ENCODE measurements around the gene HOXD10. TPM values are rescaled to one million over a fixed set of nuclear protein-coding genes. Genes with fewer than 3 reads are reported as not detected.

The HOXD10 gene
- total and polyA plus RNA-seq, 2 of the 13 experiments (the other 11 are each of a cell fraction or from before 2014, with no cell fraction given) = not detected

GRCh38 chr2:176146645-176147044 is 30.1 kb downstream of the HOXD10 start (continued):
- no peak for TF ChIP-seq EEA1 (CRISPR knock-in tag; IDR thresholded peaks at IDR 0.05; ENCODE audit: borderline replicate concordance)
- no peak for TF ChIP-seq ARNTL (CRISPR knock-in tag; IDR thresholded peaks at IDR 0.05)
- TF ChIP-seq, protein P1, sequence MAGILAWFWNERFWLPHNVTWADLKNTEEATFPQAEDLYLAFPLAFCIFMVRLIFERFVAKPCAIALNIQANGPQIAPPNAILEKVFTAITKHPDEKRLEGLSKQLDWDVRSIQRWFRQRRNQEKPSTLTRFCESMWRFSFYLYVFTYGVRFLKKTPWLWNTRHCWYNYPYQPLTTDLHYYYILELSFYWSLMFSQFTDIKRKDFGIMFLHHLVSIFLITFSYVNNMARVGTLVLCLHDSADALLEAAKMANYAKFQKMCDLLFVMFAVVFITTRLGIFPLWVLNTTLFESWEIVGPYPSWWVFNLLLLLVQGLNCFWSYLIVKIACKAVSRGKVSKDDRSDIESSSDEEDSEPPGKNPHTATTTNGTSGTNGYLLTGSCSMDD (CRISPR knock-in tag; IDR thresholded peaks at IDR 0.05) = no peak

- ChIA-PET CTCF (ENCODE audit: low intra/inter-chr PET ratio, low total read pairs) (no interaction called here), POLR2A (no interaction called here)
- Histone ChIP-seq H3K27ac (ENCODE audit: extremely low read length, insufficient read depth, low read length) (no peak overlapping the region), H4K20me1 (ENCODE audit: insufficient read depth, low read length) (no peaks in the 10 kb centered on the region), H3K36me3 (replicated peaks in 1 of 2; ENCODE audit: control insufficient read depth in 1 of 2, insufficient read depth in 2 of 2, low read length in 2 of 2) (no peaks in the 10 kb centered on the region), H3K79me2 (ENCODE audit: insufficient read depth, low read length) (no peaks in the 10 kb centered on the region), H3K4me3 (replicated peaks in 1 of 3; ENCODE audit: insufficient read depth in 1 of 3, low read depth in 2 of 3, low read length in 3 of 3) (no peak overlapping the region), H3K4me2 (ENCODE audit: low read depth, low read length) (no peak overlapping the region), H3K9ac (ENCODE audit: insufficient read depth, low read depth, low read length) (no peak overlapping the region), H3K9me3 (ENCODE audit: low read length) (no peaks in the 10 kb centered on the region), H3K27me3 (ENCODE audit: control insufficient read depth in 1 of 2, insufficient read depth in 2 of 2, low read length in 2 of 2) (peaks cover 19 to 93% of the 10 kb centered on the region in 2 experiments), H2AFZ (ENCODE audit: low read length) (no peak overlapping the region), H3K4me1 (ENCODE audit: insufficient read depth, low read length) (peaks cover 21% of the 10 kb centered on the region)
- no peak for ATAC-seq
- no peak for TF ChIP-seq ATF7-NPFF (CRISPR knock-in tag; IDR thresholded peaks at IDR 0.05; ENCODE audit: low read depth)
- TF ChIP-seq EP300 (IDR thresholded peaks at IDR 0.05; ENCODE audit: low read depth in 2 of 2, low read length in 2 of 2) = no peak
- no peak for TF ChIP-seq EP300 (CRISPR knock-in tag; IDR thresholded peaks at IDR 0.05; ENCODE audit: borderline replicate concordance)
- no peak for TF ChIP-seq REL (CRISPR knock-in tag; conservative IDR thresholded peaks at IDR 0.05)
- TF ChIP-seq, protein P2, sequence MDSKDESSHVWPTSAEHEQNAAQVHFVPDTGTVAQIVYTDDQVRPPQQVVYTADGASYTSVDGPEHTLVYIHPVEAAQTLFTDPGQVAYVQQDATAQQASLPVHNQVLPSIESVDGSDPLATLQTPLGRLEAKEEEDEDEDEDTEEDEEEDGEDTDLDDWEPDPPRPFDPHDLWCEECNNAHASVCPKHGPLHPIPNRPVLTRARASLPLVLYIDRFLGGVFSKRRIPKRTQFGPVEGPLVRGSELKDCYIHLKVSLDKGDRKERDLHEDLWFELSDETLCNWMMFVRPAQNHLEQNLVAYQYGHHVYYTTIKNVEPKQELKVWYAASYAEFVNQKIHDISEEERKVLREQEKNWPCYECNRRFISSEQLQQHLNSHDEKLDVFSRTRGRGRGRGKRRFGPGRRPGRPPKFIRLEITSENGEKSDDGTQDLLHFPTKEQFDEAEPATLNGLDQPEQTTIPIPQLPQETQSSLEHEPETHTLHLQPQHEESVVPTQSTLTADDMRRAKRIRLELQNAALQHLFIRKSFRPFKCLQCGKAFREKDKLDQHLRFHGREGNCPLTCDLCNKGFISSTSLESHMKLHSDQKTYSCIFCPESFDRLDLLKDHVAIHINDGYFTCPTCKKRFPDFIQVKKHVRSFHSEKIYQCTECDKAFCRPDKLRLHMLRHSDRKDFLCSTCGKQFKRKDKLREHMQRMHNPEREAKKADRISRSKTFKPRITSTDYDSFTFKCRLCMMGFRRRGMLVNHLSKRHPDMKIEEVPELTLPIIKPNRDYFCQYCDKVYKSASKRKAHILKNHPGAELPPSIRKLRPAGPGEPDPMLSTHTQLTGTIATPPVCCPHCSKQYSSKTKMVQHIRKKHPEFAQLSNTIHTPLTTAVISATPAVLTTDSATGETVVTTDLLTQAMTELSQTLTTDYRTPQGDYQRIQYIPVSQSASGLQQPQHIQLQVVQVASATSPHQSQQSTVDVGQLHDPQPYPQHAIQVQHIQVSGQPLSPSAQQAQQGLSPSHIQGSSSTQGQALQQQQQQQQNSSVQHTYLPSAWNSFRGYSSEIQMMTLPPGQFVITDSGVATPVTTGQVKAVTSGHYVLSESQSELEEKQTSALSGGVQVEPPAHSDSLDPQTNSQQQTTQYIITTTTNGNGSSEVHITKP (CRISPR knock-in tag; IDR thresholded peaks at IDR 0.05; ENCODE audit: low read depth) = no peak
- TF ChIP-seq ZBTB38 (CRISPR knock-in tag; IDR thresholded peaks at IDR 0.05) = no peak
- no peak for TF ChIP-seq ARNT2 (CRISPR knock-in tag; IDR thresholded peaks at IDR 0.05; ENCODE audit: low read depth)
- TF ChIP-seq FOXJ3 (CRISPR knock-in tag; IDR thresholded peaks at IDR 0.05; ENCODE audit: borderline replicate concordance) = no peak
- no peak for TF ChIP-seq MIER2 (CRISPR knock-in tag; IDR thresholded peaks at IDR 0.05)
- no peak for TF ChIP-seq RARA (CRISPR knock-in tag; IDR thresholded peaks at IDR 0.05)
- TF ChIP-seq ZNF790 (CRISPR knock-in tag; IDR thresholded peaks at IDR 0.05; ENCODE audit: borderline replicate concordance) = no peak
- BruUV-seq (replicated peaks) = no TSS peak
- WGBS (ENCODE audit: low lambda C conversion rate) = 63% methylated on average over 32 of the region's 32 CpGs
- in situ Hi-C loops (cut with HindIII; ENCODE audit: extremely low pct_ligation_motif_present, low pct_unique_long_range_greater_than_20kb) = no loop called here
- no peak for FAIRE-seq
- no peak for DNase-seq (ENCODE audit: low spot score)
- intact Hi-C loops (cut with micrococcal nuclease; ENCODE audit: unreplicated experiment) = no loop called here
Measured at GRCh38 chr2:176147210-176147799, 30.7 kb downstream of the HOXD10 start.

All from HepG2 (cell line).